GM19455 (cell line): ENCODE data around the gene RAD54L2.
"Not testable (repeated sequence)": the region's sequence is repeated elsewhere in the genome, so short reads cannot be mapped to it uniquely, and the experiment has no call there.

Experiments
- ATAC-seq: cut with Tn5 transposase; IDR thresholded peaks from one replicate; pipeline ENCODE4 v1.9.1; 2021; ENCODE audit not compliant: unreplicated experiment

RAD54L2 gene

DNA sequence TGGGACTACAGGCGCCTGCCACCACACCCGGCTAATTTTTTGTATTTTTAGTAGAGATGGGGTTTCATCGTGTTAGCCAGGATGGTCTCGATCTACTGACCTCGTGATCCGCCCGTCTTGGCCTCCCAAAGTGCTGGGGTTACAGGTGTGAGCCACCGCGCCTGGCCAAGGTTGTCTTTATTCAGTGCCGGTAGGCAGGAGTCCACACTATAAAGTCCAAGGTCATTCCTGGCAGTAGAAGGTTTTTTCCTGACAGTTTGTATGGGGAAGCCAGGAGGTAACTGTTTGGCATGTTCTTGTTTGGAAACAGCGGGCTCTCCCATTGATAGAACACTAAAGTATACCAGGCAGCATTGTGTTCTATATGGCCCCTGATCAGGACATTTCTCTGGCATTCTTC is 4.1 kb downstream of the RAD54L2 start:
- not testable (repeated sequence) for ATAC-seq

DNA sequence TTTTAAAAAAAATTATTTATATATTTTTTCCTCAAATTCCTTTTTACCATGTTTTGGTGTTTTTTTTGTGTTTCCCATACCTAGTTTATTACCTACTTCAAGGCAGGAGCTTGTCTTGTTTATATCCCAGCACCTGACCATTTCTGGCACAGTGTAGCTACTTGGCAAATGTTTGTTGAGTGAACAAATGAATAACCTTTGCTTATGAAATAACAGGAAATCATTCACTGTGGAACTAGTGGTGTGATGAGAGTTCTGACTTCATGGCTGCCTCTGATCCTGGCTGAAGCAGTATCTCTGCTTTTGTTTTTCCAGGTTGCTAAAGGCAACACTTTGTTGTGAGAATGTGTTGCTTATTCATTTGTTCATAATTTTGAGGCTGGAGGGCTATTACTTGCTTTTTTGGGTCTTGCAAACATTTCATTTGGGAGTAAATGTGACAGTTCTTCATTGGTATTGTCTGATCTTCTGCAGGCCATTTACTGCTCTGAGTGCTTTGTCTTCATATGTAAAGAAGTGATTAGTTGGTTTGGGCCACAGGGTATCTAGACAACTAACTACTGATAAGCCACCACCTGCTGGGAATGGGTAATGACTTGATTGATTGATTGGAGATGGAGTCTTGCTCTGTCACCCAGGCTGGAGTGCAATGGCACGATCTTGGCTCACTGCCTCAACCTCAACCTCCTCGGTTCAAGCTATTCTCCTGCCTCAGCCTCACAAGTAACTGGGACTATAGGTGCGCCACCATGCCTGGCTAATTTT is 5.7 kb downstream of the RAD54L2 start:
- ATAC-seq = no peak

GRCh38 chr3:51547274-51547673 is 8.8 kb downstream of the RAD54L2 start:
- no peak for ATAC-seq

DNA sequence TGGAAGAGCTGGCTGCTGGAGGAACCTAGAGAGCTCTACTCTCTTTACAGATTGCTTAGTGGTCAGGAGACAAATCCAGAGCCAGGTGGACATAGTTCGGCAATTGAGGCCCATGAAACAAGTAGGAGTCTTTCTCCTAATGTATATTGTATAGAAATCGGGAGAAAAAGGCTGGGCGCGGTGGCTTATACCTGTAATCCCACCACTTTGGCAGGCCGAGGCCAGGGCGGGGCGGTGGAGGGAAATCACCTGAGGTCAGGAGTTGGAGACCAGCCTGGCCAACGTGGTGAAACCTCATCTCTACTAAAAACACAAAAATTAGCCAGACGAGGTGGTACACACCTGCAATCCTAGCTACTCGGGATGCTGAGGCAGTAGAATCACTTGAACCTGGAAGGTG is 10.8 kb downstream of the RAD54L2 start:
- ATAC-seq = no peak

- no peak for ATAC-seq
Measured at GRCh38 chr3:51550080-51550819, 11.7 kb downstream of the RAD54L2 start.

- no peak for ATAC-seq
Measured at GRCh38 chr3:51557993-51558392, 19.5 kb downstream of the RAD54L2 start.

DNA sequence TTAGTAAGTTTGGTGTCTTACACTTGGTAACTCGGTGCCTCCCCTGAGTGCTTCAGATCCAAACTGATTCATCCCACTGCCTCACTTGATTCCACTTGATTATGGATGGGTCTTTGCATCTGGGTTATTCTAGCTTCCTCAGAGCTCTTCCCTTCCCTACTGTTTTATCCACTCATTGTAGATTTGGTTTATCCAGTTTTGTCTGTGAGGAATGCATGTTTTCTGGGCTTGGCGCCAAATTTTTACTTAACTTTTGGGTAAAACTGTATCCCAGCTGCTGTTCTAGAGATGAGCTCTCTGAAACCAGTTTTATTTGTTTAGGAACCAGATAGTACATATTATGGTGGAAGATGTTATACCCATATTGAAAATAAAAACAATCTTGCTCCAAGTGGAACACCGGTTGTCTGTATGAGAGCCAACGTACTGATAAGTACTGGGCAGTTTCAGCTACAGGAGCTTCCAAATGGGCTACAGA is 20.9 kb downstream of the RAD54L2 start:
- no peak for ATAC-seq

DNA sequence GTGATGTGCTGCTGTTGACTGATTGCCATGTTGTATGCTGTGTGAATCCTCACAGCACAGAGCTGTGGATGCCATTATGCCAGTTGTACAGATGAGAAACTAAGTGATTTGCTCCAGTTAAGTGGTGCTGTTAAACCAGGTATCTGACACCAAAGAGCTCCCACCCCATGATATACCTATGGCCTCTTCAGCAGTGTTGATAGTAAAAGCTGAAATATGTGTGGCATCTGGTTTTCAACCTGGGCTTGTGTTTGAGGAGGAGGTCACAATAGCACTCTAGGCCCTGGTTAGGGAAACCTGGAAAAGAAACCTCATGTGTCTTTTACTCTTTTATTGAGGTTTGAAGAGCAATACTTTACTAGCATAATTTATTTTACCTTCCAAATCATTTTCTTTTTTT is 21.4 kb downstream of the RAD54L2 start:
- ATAC-seq = no peak

GRCh38 chr3:51562403-51562802 is 23.9 kb downstream of the RAD54L2 start:
- not testable (repeated sequence) for ATAC-seq

GRCh38 chr3:51568036-51568435 is 29.5 kb downstream of the RAD54L2 start:
- no peak for ATAC-seq

- ATAC-seq = no peak
Measured at GRCh38 chr3:51568996-51569395, 30.5 kb downstream of the RAD54L2 start.

DNA sequence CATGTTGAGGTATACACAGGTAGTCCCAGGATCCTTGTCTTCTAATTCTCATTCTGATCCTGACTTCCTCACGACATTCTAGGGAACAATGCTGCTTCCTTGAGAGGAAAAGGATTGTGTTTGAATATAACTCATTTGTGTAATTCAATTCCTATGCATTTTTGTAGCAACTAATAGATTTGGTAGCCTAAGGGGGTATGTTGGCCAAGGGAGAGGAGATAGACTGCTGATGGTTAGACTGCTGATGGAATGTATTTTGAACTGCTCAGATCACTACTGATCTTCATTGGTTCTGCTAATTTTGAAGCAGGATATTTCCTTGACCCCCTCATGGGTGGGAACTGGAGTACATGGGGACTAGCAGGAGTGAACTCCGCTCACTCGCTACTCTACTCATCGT is 39.7 kb downstream of the RAD54L2 start:
- no peak for ATAC-seq

GRCh38 chr3:51580418-51580817 is 41.9 kb downstream of the RAD54L2 start:
- no peak for ATAC-seq

DNA sequence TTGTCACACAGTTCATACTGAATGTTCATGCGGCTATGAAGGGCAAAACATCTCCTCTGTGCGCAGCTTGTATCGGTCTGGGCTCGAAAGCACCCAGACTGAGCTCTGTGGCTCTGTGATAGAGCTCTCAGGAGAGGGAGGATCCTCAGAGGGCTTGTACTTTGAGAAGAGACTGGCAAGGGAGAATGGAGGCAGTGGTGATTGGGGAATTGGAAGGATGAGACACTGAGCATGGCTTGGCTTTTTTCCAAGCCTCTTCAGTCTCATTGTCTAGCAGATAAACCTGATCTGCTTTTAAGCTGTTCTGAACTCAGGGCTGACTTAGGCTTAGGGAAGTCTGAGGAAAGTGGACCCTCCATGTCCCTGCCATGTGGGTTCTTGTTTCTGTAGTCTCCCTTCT is 43.0 kb downstream of the RAD54L2 start:
- no peak for ATAC-seq

GRCh38 chr3:51585197-51585596 is 46.7 kb downstream of the RAD54L2 start:
- no peak for ATAC-seq

DNA sequence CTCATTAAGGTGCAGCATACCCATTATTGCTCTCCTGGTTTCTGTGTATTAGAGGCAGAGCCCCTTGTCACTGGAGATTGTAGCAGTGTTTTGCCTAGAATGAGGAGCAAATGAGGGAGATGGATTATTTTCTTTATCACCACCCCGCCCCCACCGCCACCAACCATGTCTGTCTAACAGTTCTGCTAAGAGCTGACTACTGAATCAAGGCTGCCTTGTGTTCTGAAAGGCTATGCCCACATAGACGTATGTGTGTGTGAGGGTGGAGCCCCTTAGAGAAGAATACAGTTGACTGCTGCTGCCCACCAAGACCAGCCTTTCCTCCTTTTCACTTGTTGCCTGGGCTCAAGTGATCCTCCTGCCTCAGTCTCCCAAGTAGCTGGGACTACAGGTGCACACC is 47.4 kb downstream of the RAD54L2 start:
- ATAC-seq = no peak
